HG03060 (cell line): ENCODE results near the gene CAPN2.

Experiments
- ATAC-seq: cut with Tn5 transposase; IDR thresholded peaks from one replicate; pipeline ENCODE4 v1.9.1; 2021; ENCODE audit warnings: low read depth, moderate number of reproducible peaks; ENCODE audit not compliant: unreplicated experiment

The CAPN2 gene

GRCh38 chr1:223712194-223712849 lies at the start of gene CAPN2:
Gene CAPN2, plus strand, starts transcription at chr1:223712539. Its CDS starts 102 bp downstream, at chr1:223712641.
- no peak for ATAC-seq

GRCh38 chr1:223662943-223663342 lies 49.4 kb upstream of the CAPN2 start:
- no peak for ATAC-seq

- ATAC-seq: no peak
Observed at GRCh38 chr1:223664106-223664505, 48.2 kb upstream of the CAPN2 start.

GRCh38 chr1:223665592-223666312 lies 46.6 kb upstream of the CAPN2 start, which contains the start of gene CAPN8:
Gene CAPN8, minus strand, starts transcription at chr1:223665701. Its CDS starts 55 bp downstream, at chr1:223665646.
- ATAC-seq: no peak

DNA sequence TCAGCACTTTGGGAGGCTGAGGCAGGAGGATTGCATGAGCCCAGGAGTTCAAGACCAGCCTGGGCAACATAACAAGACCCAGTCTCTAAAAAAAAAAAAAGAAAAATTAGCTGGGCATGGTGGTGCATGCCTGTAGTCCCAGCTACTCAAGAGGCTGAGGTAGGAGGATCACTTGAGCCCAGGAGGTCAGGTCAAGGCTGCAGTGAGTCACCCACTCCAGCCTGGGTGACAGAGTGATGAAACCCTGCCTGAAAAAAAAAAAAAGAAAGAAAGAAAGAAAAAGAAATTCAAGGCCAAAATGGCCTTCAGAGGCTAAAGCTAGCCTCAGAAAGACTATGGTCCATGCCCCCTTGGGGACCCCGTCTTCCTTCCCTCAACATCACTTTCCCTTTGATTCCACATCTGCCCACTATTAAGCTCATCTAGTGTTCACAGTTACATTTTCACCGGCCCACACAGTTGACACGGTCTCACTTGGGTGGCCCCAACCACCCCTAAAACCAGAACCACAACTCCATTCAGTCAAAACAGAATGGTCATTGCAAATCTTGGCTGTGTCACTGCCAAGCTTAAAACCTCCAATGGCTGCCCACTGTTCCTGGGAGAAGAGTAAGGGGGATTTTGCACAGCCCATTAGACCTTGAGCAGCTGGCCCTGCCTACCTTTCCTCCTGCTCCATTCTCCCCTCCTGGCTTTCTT lies 44.7 kb upstream of the CAPN2 start:
- ATAC-seq: no peak

- ATAC-seq: no peak
Observed at GRCh38 chr1:223669003-223669795, 43.1 kb upstream of the CAPN2 start.

DNA sequence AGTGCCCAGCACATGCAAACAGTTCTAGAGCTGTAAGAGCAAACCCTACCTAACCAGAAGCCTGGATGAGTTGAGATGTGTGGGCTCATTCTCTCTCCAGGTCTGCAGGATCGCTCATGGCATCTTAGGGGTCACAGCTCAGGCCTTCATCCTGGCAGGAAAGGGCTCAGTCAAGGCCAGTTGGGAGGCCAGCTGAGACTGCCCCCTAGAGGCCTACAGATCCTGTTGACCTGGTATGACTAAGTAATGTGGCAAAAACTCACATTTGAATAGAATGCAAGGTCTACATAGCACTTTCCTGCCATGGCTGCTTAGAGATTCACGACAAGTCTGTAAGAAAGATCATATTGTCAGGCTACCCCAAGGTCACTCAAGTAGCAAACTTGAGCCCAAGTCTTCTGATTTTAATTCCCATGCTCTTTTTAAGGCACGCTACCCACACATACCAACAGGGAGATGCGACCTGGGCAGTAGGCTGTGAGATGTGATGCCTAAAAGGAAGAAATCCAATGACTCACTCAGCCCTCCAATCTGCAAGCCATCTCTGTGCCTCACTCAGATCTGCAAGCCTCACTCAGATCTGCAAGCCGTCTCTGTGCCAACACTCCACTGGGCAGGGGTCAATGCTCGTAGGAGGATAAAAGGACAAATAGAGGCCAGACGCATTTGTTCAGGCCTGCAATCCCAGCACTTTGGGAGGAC lies 41.7 kb upstream of the CAPN2 start:
- no peak for ATAC-seq

DNA sequence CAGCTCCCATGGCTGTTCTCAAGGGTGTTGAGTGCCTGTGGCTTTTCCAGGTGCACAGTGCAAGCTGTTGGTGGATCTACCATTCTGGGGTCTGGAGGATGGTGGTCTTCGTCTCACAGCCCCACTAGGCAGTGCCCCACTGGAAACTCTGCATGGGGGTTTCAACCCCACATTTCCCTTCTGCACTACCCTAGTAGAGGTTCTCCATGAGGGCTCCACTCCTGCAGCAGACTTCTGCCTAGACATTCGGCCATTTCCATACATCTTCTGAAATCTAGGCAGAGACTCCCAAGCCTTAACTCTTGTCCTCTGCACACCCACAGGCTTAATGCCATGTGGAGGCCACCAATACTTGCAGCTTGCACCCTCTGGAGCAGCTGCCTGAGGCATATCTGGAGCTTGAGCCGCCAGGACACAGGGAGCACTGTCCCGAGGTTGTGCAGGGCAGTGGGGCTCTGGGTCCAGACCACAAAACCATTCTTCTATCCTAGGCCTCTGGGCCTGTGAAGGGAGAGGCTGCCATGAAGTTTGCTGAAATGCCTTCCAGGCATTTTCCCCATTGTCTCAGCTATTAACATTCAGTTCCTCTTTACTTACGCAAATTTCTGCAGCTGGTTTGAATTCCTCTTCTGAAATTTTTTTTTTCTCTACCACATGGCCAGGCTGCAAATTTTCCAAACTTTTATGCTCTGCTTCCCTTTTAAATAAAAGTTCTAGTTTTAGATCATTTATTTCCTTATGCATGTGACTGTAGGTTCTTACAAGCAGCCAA lies 38.0 kb upstream of the CAPN2 start:
- no peak for ATAC-seq

DNA sequence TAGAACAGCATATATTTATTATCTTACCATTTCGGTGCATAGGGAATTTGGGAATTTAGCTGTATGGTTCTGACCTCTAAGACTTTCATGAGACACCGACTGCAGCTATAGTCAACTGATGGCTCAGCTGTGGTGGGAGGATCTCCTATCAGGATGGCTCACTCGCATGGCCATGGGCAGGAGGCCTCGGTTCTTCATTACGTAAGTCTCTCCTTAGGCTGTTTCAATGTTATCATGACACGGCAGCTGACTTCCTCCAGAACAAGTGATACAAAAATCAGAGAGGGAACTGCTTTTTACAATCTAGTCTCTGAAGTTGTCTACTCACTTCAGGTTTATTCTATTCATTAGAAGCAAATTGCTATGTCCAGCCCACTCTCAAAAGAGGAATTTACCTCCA lies 33.5 kb upstream of the CAPN2 start:
- no peak for ATAC-seq

GRCh38 chr1:223680188-223680587 lies 32.2 kb upstream of the CAPN2 start:
- ATAC-seq: no peak

DNA sequence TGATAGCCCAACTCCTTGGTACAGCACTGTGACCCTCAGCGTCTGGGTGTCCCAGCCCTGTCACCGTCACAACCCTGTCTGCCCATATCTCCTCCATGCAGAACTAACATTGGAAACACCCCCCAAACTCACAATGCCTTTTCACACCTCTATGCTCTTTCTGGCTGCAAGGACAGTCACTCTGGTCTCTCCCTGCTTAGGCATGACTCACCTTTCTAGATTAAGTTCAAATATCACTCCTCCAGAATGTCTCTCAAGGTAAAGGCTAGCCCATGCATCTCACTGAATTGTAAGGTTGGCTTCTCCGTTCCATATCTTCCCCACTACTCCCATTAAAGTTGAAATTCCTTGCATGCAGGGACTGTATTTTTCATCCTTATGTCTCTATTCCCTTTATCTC lies 29.8 kb upstream of the CAPN2 start:
- ATAC-seq: no peak

- ATAC-seq: no peak
Observed at GRCh38 chr1:223683586-223684487, 28.5 kb upstream of the CAPN2 start.

DNA sequence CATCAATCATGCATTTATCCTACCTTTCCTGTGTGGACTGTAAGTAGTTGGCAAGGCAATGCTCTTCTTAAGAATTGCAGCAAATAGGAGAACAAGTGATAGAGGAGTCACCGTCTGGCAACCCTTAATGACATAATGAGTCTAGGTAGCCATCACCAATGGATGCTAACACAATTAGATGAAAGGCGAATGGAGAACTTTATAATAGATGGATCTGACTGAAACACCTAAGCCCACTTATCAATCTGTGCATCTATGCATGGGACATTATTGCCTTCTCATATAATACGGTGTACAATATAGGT lies 27.9 kb upstream of the CAPN2 start:
- no peak for ATAC-seq

DNA sequence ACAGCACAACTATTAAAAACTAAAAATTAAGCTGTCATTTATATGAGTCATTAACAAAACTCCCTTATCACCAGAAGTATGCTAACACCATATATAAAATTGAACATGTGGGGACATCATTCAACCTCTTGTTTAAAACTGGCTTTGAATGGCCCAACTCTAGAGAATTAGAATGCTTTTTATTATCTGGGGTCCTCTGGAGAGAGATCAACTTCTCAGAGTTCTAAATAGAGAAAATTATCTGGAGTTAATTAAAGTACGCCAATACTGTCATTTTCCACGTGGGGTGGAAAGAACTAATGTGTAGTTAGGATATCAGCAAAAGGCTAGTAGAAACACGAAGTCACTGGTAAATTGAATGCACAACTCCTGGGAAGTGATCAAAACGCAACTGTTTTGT lies 21.2 kb upstream of the CAPN2 start:
- ATAC-seq: no peak

GRCh38 chr1:223695014-223695548 lies 17.3 kb upstream of the CAPN2 start:
- no peak for ATAC-seq

GRCh38 chr1:223695941-223696340 lies 16.4 kb upstream of the CAPN2 start:
- ATAC-seq: no peak

DNA sequence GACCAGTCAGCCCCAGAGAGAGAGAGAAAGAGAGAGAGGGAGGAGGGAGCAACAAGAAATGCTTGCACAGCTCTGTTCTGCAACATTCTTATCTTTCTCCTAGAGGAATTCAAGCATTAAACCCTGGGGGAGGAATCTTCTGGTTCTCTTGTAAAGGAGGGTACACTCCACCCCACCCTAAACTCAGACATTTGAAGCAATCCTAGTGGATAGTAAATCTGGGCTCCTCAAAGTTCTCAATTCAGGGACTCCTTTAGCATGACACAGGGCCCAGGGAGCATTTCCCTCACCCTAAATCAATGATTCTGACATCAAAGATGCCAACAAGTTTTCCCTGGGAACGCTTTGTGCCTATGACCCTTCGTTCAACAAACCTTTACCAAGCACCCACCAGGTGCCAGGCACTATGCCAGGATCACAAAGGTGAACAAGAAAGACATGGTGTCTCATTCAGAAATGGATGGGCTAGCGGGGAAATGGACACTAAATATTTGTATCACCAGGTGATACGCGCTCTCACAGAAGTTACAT lies 11.9 kb upstream of the CAPN2 start:
- ATAC-seq: no peak
